IPS-18a (cell line): ENCODE results near the gene USP49.

ENCODE experiments used
- H3K27ac ChIP-seq: one replicate; pipeline ENCODE4 v1.5.1; 2013; ENCODE audit warnings: low read length
- H3K27me3 ChIP-seq: one replicate; pipeline ENCODE4 v1.6.1; 2013; ENCODE audit warnings: mild to moderate bottlenecking, low read length; ENCODE audit not compliant: control insufficient read depth, insufficient read depth
- H3K36me3 ChIP-seq: one replicate; pipeline ENCODE4 v1.6.1; 2013; ENCODE audit warnings: low read depth, low read length; ENCODE audit not compliant: control insufficient read depth
- H3K4me1 ChIP-seq: one replicate; pipeline ENCODE4 v1.6.1; 2013; ENCODE audit warnings: low read depth, low read length; ENCODE audit not compliant: control insufficient read depth
- H3K4me3 ChIP-seq: one replicate; pipeline ENCODE4 v1.5.1; 2013; ENCODE audit warnings: low read length
- H3K9ac ChIP-seq: one replicate; pipeline ENCODE4 v1.6.1; 2013; ENCODE audit warnings: mild to moderate bottlenecking, low read length, moderate library complexity
- H3K9me3 ChIP-seq: one replicate; pipeline ENCODE4 v1.6.1; 2013; ENCODE audit warnings: low read depth, low read length; ENCODE audit not compliant: control insufficient read depth

Gene USP49

DNA sequence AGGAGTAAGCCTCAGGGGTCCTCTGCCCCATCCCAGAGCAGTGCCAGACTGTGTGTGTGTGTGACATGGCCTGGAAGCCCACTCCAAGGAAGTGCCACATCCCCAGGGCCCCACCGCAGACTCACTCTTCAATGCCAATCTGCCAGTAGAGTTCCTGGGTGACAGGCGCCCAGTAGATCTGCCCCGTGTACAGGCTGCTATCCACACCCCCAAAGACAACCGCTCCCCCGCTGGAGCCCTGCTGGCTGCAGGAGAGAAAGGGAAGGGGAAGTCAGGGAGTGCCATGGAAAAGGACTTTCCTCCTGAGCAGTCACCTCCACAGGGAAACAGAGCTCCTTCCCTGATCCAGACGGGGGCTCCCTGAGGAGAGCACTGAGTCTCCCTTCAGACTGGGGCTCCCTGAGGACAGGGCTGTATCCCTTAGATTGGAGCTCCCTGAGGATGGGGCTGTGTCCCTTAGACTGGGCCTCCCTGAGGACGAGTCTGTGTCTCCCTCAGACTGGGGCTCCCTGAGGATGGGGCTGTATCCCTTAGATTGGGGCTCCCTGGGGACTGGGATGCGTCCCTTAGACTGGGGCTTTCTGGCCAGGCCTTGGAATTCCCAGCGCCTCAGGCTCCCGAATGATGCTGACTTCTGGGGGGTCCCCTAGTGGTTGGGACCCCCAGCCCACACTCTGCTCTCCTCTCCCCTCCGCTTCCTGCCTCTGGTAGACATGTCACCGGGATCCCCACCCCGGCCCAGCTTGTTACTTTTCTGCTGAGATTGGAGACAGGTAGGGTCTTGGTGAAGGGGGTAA lies 154.6 kb downstream of the USP49 start:
- Histone ChIP-seq H3K9ac (no peak overlapping the region), H3K4me1 (peaks cover 4% of the 10 kb centered on the region), H3K27ac (no peak overlapping the region)

More for the DNA sequence above, 154.6 kb downstream of the USP49 start:
- Histone ChIP-seq H3K4me3 (no peak overlapping the region), H3K27me3 (no peaks in the 10 kb centered on the region), H3K36me3 (no peaks in the 10 kb centered on the region), H3K9me3 (no peaks in the 10 kb centered on the region)
